Measurements from ENCODE around the gene ANKRD6.

Gene ANKRD6

DNA sequence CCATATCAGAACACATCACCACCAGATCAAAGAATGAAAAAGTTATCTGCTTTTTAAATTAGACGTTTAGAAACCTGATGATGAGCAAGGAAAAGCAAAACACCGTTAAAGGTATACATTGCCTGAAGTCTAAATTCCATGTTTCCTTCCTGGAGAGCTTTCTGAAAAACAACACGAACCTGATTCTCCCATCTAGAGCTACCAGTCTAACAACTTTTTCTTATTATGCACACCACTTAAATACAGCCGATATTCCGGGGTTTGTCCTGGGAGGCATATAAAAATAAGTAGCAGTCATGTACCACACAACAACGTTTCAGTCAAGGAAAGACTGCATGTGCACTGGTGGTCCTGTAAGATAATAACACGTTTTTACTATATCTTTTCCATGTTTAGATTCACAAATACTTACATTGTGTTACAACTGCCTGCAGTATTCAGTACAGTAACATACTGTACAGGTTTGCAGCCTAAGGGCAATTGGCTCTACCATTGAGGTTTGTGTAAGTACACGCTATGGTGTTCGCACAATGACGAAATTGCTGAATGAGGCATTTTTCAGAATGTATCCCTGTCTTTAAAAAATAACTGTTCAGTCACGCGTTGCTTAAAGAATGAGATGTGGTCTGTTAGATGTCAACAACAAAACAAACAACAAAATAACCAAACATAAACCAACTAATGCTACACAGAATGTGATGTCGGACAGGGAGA lies 224.7 kb downstream of the ANKRD6 start:
- no peak for DNase-seq (ENCODE audit: low read depth in 2 of 2)

- no peak for DNase-seq (ENCODE audit: low read depth in 2 of 2)
Observed at GRCh38 chr6:89660981-89661380, 228.0 kb downstream of the ANKRD6 start.

- DNase-seq (ENCODE audit: low read depth in 2 of 2): no peak
Observed at GRCh38 chr6:89661559-89661958, 228.6 kb downstream of the ANKRD6 start.

- DNase-seq (ENCODE audit: low read depth in 2 of 2): no peak
Observed at GRCh38 chr6:89662659-89663223, 229.8 kb downstream of the ANKRD6 start.

DNA sequence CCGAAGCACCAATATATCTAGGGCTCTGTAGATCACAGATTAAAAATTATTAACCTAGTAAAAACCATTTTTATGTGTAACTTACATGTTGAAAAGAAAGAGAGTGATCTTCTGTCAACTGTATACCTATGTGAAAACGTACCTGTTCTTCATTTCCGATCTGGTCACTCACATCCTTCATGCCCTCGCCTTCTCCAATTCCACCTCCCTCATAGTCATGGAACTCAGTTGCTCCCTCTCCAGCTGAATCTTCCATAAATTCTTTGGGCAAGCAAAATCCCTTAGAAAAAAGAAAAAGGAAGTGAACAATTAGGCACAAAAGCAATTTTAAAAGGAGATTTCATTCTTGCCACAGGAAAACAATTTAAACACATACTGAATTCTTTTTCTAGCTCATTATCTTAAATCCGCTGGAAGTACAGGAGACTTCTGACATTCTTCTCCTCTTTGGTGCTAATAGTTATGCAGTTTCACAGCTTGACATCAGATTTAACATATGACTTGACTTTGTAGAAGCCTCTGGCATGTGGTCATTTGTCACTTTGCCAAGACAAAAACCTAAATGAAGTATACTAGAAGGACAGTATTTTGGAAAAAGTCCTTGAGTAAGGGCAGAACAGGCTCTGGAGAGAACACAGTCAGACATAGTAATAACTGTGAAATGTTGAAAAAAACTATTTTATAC lies 235.1 kb downstream of the ANKRD6 start:
- peak; percentile 13 for DNase-seq (ENCODE audit: low read depth in 2 of 2)

- DNase-seq (ENCODE audit: low read depth in 2 of 2): no peak
Observed at GRCh38 chr6:89669002-89669401, 236.1 kb downstream of the ANKRD6 start.

DNA sequence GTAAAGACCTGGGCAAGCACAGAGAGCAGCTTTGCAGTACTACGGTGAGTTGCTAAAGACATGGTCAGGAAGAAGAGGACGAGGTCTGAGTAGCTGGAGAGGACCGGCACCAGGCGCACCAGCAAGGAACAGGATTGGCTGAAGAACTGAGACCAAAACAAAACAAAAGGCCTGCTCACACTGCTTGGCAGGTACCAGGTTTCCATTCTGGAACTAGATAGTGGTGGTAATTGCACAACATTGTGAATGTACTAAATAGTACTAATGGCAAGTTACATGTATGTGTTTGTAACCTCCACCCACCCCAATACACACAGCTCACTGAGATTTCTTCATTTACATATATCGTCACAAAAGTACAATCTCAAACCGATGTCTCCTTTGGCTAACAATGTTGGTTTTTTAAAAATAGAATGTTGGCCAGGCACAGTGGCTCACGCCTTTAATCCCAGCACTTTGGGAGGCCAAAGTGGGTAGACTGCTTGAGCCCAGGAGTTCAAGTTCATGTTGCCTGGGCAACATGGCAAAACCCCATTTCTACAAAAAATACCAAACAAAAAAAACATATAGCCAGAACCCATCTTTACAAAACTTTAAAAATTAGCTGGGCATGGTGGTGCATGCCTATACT lies 238.1 kb downstream of the ANKRD6 start:
- no peak for DNase-seq (ENCODE audit: low read depth in 2 of 2)

GRCh38 chr6:89675949-89676748 lies 243.2 kb downstream of the ANKRD6 start:
- DNase-seq (ENCODE audit: low read depth in 2 of 2): peak; percentile 19 to 27

GRCh38 chr6:89678531-89678930 lies 245.6 kb downstream of the ANKRD6 start:
- no peak for DNase-seq (ENCODE audit: low read depth in 2 of 2)

DNA sequence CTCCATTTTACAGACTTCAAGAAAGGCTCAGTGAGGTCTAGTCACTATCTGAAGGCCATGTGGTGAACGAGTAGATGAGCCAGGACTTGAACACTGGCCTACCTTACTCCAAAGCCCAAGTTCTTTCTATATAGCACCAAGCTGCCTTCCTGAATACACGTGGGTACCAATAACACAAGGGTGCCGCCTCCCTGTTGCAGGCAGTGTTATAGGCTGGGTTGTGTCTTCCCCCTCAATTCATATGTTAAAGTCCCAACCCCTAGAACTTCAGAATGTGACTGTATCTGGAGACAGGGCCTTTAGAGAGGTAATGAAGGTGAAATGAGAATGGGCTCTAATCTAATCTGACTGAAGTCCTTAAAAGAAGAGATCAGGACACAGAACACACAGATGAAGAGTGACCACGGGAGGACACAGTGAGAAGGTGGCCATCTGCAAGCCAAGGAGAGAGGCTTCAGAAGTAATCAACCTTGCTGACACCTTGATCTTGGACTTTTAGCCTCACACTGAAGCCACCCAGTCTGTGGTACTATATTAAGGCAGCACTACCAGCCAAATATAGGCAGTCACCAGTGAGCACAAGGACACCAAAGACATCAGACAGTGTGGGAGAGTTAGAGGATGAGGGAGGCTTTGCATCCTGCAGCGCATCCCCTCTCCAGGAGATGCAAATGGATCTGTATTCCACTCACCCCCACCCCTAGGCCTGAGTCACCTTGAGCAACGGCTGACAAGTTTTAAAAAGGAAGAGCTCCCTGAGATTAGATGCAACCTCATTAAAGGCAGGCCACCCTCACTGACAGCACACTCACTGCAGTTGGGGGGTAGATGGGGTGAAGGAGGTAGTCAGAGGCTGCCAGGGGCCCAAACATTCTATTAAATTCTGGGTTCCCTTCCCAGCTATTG lies 246.5 kb downstream of the ANKRD6 start:
- DNase-seq (ENCODE audit: low read depth in 2 of 2): no peak

- no peak for DNase-seq (ENCODE audit: low read depth in 2 of 2)
Observed at GRCh38 chr6:89680150-89680549, 247.2 kb downstream of the ANKRD6 start.

DNA sequence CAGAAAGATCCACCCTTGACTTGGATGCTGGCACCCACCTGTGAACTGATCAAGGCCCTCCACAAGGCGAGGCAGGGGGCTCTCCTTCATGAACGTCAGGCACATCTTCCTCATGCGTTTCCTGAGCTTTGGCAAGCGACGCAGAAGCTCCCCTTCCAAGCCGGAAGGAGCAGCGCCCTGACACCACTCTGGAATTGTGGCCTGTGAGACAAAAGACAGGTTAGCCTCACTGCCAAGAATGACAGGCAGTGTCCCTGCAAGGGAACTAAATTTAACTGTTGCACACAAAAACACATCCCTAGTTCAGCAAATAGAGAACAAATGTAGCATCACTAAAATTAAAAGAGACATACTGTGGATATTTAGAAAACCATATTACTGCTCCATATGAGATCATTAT lies 247.6 kb downstream of the ANKRD6 start:
- DNase-seq (ENCODE audit: low read depth in 2 of 2): no peak

DNA sequence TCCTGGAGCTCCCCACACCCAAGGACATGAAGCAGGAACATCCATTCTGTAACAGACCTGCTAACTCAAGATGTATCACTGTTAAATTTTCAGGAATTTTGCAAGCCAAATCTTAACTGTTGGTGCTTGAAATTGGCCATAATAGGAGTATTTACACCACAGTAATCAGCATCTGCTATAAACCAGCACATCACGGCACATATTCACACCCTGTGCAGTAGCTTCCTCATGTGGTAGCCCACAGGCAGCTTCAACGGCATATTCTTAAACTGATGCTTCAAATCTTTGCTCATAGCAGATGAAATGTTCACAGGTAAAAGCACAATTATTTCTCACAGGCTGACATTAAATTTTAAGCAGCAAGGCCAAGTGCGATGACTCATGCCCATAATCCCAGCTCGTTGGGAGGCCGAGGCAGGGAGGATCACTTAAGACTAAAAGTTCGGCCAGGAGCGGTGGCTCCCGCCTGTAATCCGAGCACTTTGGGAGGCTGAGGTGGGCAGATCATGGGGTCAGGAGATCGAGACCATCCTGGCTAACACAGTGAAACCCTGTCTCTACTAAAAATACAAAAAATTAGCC lies 249.1 kb downstream of the ANKRD6 start:
- no peak for DNase-seq (ENCODE audit: low read depth in 2 of 2)

GRCh38 chr6:89682991-89683390 lies 250.0 kb downstream of the ANKRD6 start:
- no peak for DNase-seq (ENCODE audit: low read depth in 2 of 2)

All from fibroblast of skin of left biceps (primary cell).